ENCODE measurements around the gene EGFL8. TPM values are rescaled to one million over a fixed set of nuclear protein-coding genes. Genes with fewer than 3 reads are reported as not detected.

The EGFL8 gene
- polyA plus RNA-seq, 1 experiment = 4.0 TPM

- ChIA-PET CTCF (interaction anchor here (0.7 kb wide), 1 partner anchor 838 kb away, joined by 3 read pairs; no protein-coding TSS in a partner anchor), POLR2A (no interaction called here)
- H3K36me3 ChIP-seq (ENCODE audit: control insufficient read depth, insufficient read depth, low read length) = peaks cover 8% of the 10 kb centered on the region
- no peaks in the 10 kb centered on the region for H3K27me3 ChIP-seq (ENCODE audit: control insufficient read depth, insufficient read depth, low read length)
- DNase-seq (ENCODE audit: low read depth) = no peak
- H3K4me3 ChIP-seq (ENCODE audit: low read depth, low read length) = no peak overlapping the region
- TF ChIP-seq CTCF (IDR thresholded peaks at IDR 0.05; ENCODE audit: insufficient read depth, low read depth, low read length) = no peak
Observed at GRCh38 chr6:32158052-32158451, 6.3 kb upstream of the EGFL8 start.

- TF ChIP-seq CTCF (IDR thresholded peaks at IDR 0.05; ENCODE audit: insufficient read depth, low read depth, low read length) = no peak
- no peaks in the 10 kb centered on the region for H3K27me3 ChIP-seq (ENCODE audit: control insufficient read depth, insufficient read depth, low read length)
- CTCF ChIA-PET = interaction anchor here (1.0 to 1.1 kb wide), 3 partner anchors 32 to 116 kb away, joined by 4 to 5 read pairs (median 4); no protein-coding TSS in a partner anchor
- POLR2A ChIA-PET = no interaction called here
- DNase-seq (ENCODE audit: low read depth) = no peak
- peaks cover 16% of the 10 kb centered on the region for H3K36me3 ChIP-seq (ENCODE audit: control insufficient read depth, insufficient read depth, low read length)
- H3K4me3 ChIP-seq (ENCODE audit: low read depth, low read length) = no peak overlapping the region
Observed at GRCh38 chr6:32163559-32164258, 686 bp upstream of the EGFL8 start.

- ChIA-PET CTCF (interaction anchor here (1.5 kb wide), 1 partner anchor 53 kb away, joined by 3 read pairs; no protein-coding TSS in a partner anchor), POLR2A (no interaction called here)
- no peaks in the 10 kb centered on the region for H3K27me3 ChIP-seq (ENCODE audit: control insufficient read depth, insufficient read depth, low read length)
- DNase-seq (ENCODE audit: low read depth) = no peak
- no peak for TF ChIP-seq CTCF (IDR thresholded peaks at IDR 0.05; ENCODE audit: insufficient read depth, low read depth, low read length)
- H3K36me3 ChIP-seq (ENCODE audit: control insufficient read depth, insufficient read depth, low read length) = peaks cover 35% of the 10 kb centered on the region
- no peak overlapping the region for H3K4me3 ChIP-seq (ENCODE audit: low read depth, low read length)
Observed at GRCh38 chr6:32166411-32167061, 2.1 kb downstream of the EGFL8 start.

- Histone ChIP-seq H3K36me3 (ENCODE audit: control insufficient read depth, insufficient read depth, low read length) (peaks cover 35% of the 10 kb centered on the region), H3K27me3 (ENCODE audit: control insufficient read depth, insufficient read depth, low read length) (no peaks in the 10 kb centered on the region), H3K4me3 (ENCODE audit: low read depth, low read length) (no peak overlapping the region)
- no peak for TF ChIP-seq CTCF (IDR thresholded peaks at IDR 0.05; ENCODE audit: insufficient read depth, low read depth, low read length)
- ChIA-PET POLR2A (no interaction called here), CTCF (interaction anchor here (1.5 kb wide), 1 partner anchor 53 kb away, joined by 3 read pairs; no protein-coding TSS in a partner anchor)
- DNase-seq (ENCODE audit: low read depth) = no peak
Observed at GRCh38 chr6:32167154-32167760, 2.9 kb downstream of the EGFL8 start.

GRCh38 chr6:32167761-32168262 lies 3.4 kb downstream of the EGFL8 start:
- H3K4me3 ChIP-seq (ENCODE audit: low read depth, low read length) = no peak overlapping the region
- CTCF ChIA-PET = interaction anchor here (1.5 kb wide), 1 partner anchor 54 kb away, joined by 3 read pairs; no protein-coding TSS in a partner anchor
- no peak for TF ChIP-seq CTCF (IDR thresholded peaks at IDR 0.05; ENCODE audit: insufficient read depth, low read depth, low read length)
- H3K36me3 ChIP-seq (ENCODE audit: control insufficient read depth, insufficient read depth, low read length) = peaks cover 35% of the 10 kb centered on the region
- H3K27me3 ChIP-seq (ENCODE audit: control insufficient read depth, insufficient read depth, low read length) = no peaks in the 10 kb centered on the region
- POLR2A ChIA-PET = no interaction called here
- DNase-seq (ENCODE audit: low read depth) = no peak
